ENCODE results near the gene CDYL2. TPM values are rescaled to one million over a fixed set of nuclear protein-coding genes. Genes with fewer than 3 reads are reported as not detected.

CDYL2 gene
- total and polyA plus RNA-seq, 4 donors, result 0.84 to 4.1 (median 2.3) TPM

GRCh38 chr16:80841231-80841630, 36.8 kb upstream of the CDYL2 start:
- Histone ChIP-seq H3K4me3 (ENCODE audit: low read depth in 1 of 3, low read length in 3 of 3) (no peak overlapping the region), H3K36me3 (ENCODE audit: control insufficient read depth in 4 of 4, insufficient read depth in 3 of 4, low read depth in 1 of 4, low read length in 3 of 4) (no peaks in the 10 kb centered on the region), H3K27me3 (ENCODE audit: control insufficient read depth in 4 of 4, insufficient read depth in 4 of 4, low read length in 3 of 4) (no peaks in the 10 kb centered on the region), H3K9me3 (ENCODE audit: control insufficient read depth in 4 of 4, low read length in 3 of 4) (peaks cover 0 to 15% (median 3%) of the 10 kb centered on the region in 4 donors), H3K9ac (ENCODE audit: low read depth in 1 of 2, low read length in 2 of 2) (no peak overlapping the region), H3K27ac (ENCODE audit: low read depth in 1 of 2, low read length in 2 of 2) (no peak overlapping the region), H3K4me1 (ENCODE audit: control insufficient read depth in 4 of 4, insufficient read depth in 4 of 4, low read length in 3 of 4) (no peaks in the 10 kb centered on the region)
- no peak for DNase-seq (ENCODE audit: low spot score)
- TF ChIP-seq RXRA (IDR thresholded peaks at IDR 0.05) (no peak), GABPA (IDR thresholded peaks at IDR 0.05 in 1 of 2, conservative IDR thresholded peaks at IDR 0.05 in 1 of 2) (no peak), ZBTB33 (IDR thresholded peaks at IDR 0.05) (no peak), FOXA1 (IDR thresholded peaks at IDR 0.05) (no peak), CTCF (IDR thresholded peaks at IDR 0.05; ENCODE audit: low read depth, low read length, missing input control) (no peak), HNF4G (IDR thresholded peaks at IDR 0.05) (no peak), ATF3 (IDR thresholded peaks at IDR 0.05) (no peak)

- Histone ChIP-seq H3K9ac (ENCODE audit: low read depth in 1 of 2, low read length in 2 of 2) (no peak overlapping the region), H3K27ac (ENCODE audit: low read depth in 1 of 2, low read length in 2 of 2) (no peak overlapping the region), H3K36me3 (ENCODE audit: control insufficient read depth in 4 of 4, insufficient read depth in 3 of 4, low read depth in 1 of 4, low read length in 3 of 4) (no peaks in the 10 kb centered on the region), H3K4me1 (ENCODE audit: control insufficient read depth in 4 of 4, insufficient read depth in 4 of 4, low read length in 3 of 4) (no peaks in the 10 kb centered on the region), H3K4me3 (ENCODE audit: low read depth in 1 of 3, low read length in 3 of 3) (no peak overlapping the region), H3K27me3 (ENCODE audit: control insufficient read depth in 4 of 4, insufficient read depth in 4 of 4, low read length in 3 of 4) (no peaks in the 10 kb centered on the region), H3K9me3 (ENCODE audit: control insufficient read depth in 4 of 4, low read length in 3 of 4) (peaks cover 0 to 3% (median 0%) of the 10 kb centered on the region in 4 donors)
- DNase-seq (ENCODE audit: low spot score), result no peak
- TF ChIP-seq CTCF (IDR thresholded peaks at IDR 0.05; ENCODE audit: low read depth, low read length, missing input control) (no peak), NR2F2 (IDR thresholded peaks at IDR 0.05) (no peak)
- 83% methylated on average over 9 of the region's 9 CpGs for WGBS
These were observed 33.2 kb upstream of the CDYL2 start for GRCh38 chr16:80837533-80838147.

- no peaks in the 10 kb centered on the region for H3K27me3 ChIP-seq (ENCODE audit: control insufficient read depth in 4 of 4, insufficient read depth in 4 of 4, low read length in 3 of 4)
- no peak overlapping the region for H3K27ac ChIP-seq (ENCODE audit: low read depth in 1 of 2, low read length in 2 of 2)
- no peak overlapping the region for H3K9ac ChIP-seq (ENCODE audit: low read depth in 1 of 2, low read length in 2 of 2)
- no peaks in the 10 kb centered on the region for H3K36me3 ChIP-seq (ENCODE audit: control insufficient read depth in 4 of 4, insufficient read depth in 3 of 4, low read depth in 1 of 4, low read length in 3 of 4)
- TF ChIP-seq JUND (IDR thresholded peaks at IDR 0.05), result no peak
- no peak for TF ChIP-seq FOXA2 (IDR thresholded peaks at IDR 0.05)
- TF ChIP-seq CTCF (IDR thresholded peaks at IDR 0.05; ENCODE audit: low read depth, low read length, missing input control), result no peak
- no peak for TF ChIP-seq MAX (IDR thresholded peaks at IDR 0.05)
- H3K4me1 ChIP-seq (ENCODE audit: control insufficient read depth in 4 of 4, insufficient read depth in 4 of 4, low read length in 3 of 4), result no peaks in the 10 kb centered on the region
- DNase-seq (ENCODE audit: low spot score), result no peak
- 75% methylated on average over 4 of the region's 4 CpGs for WGBS
- H3K9me3 ChIP-seq (ENCODE audit: control insufficient read depth in 4 of 4, low read length in 3 of 4), result no peaks in the 10 kb centered on the region
- H3K4me3 ChIP-seq (ENCODE audit: low read depth in 1 of 3, low read length in 3 of 3), result no peak overlapping the region
These were observed 32.4 kb upstream of the CDYL2 start for GRCh38 chr16:80836846-80837245.

All from liver (tissue), 9 donors.